Effector CD8-positive, alpha-beta T cell (primary cell): ENCODE results near the gene RCOR2.

Experiments
- DNase-seq: peaks from one replicate; lab custom pipeline; 2025; lab: John Stamatoyannopoulos, UW

The RCOR2 gene

DNA sequence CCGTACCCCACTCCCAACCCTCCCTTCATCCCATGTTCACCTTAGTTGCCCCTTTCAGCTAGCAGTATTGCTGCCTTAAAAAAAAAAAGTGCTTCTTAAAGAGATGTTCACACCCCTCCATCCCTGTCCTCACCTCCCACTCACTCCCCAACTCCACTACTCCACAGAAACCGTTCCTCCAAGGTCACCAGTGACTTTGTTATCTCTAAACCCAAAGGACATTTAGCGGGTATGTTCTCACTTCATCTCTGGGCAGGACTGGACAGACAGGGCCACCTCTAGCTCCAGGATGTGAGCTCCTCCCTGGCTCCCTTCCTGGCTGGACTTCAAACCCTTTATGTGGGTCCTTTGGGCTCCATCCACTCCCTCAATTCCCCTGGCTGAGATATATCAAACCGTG is 6.4 kb upstream of the RCOR2 start:
- no peak for DNase-seq

GRCh38 chr11:63922673-63923192 is 5.8 kb upstream of the RCOR2 start:
- no peak for DNase-seq

DNA sequence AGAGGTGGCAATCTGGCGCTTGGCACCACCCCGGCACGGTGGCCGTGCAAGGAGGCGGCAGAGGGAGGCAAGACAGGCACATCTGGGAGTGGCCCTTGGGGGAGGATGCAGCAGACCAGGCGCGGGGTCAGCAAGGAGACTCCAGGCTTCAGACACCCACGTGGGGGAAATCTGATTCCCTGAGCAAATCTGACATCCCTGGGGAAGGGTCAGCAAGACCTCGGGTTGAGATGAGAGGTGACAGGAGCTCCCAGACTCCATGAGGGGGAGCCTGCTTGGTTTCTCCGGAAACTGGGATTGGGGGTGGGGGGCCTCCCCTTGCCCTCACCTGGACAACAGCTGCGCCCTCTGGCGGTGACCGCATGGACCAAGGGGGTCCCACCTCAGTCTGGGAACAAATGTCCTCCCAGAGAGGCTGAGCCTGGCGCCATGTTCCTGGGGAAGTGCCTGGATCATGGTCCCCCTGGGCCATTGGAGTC is 4.0 kb upstream of the RCOR2 start:
- DNase-seq: peak; percentile 24

DNA sequence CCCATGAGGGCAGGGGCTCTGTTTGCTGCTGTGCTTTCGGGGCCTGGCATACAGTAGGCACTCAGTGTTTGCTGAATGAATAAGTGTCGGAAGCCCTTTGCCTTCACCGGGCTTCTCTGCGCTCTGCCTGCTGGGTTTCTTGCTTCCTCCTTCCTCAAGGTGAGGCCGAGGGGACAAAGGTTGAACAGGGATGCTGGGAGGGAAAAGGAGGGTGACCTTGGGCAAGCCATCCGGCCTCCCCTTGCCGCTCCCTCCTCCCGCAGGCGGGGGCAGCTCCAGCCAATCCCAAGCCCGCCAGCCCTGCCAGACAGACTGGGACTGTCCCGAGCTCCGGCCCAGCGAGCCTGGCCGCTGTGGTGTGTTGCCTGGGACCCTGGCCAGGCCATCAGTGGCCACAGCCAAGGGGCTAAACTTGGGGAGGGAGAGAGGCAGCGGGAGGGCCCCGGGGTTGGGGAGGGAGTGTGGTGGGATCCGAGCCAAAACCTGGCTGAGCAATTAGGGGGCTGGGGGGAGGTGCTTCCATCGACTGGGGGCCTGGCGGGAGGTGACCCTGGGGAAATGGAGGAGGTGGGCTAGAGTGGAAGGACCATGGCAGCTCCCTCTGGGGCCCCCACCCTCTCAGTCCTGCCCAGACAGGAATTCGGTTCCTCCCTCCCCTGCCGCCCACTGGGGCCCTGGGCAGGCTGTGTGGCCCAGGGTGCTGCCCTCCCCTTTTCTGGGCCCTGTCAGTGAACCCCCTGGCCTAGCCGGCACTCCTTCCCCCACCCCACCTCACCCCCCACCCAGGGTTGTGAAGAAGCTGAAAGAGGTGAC is 3.4 kb upstream of the RCOR2 start:
- no peak for DNase-seq

GRCh38 chr11:63919267-63920125 is 2.5 kb upstream of the RCOR2 start:
- DNase-seq: no peak

GRCh38 chr11:63918507-63919191 is 1.7 kb upstream of the RCOR2 start:
- no peak for DNase-seq

- DNase-seq: no peak
These were observed 935 bp upstream of the RCOR2 start for GRCh38 chr11:63917692-63918506.

GRCh38 chr11:63915961-63916836 is 765 bp downstream of the RCOR2 start:
- DNase-seq: peak; percentile 7

DNA sequence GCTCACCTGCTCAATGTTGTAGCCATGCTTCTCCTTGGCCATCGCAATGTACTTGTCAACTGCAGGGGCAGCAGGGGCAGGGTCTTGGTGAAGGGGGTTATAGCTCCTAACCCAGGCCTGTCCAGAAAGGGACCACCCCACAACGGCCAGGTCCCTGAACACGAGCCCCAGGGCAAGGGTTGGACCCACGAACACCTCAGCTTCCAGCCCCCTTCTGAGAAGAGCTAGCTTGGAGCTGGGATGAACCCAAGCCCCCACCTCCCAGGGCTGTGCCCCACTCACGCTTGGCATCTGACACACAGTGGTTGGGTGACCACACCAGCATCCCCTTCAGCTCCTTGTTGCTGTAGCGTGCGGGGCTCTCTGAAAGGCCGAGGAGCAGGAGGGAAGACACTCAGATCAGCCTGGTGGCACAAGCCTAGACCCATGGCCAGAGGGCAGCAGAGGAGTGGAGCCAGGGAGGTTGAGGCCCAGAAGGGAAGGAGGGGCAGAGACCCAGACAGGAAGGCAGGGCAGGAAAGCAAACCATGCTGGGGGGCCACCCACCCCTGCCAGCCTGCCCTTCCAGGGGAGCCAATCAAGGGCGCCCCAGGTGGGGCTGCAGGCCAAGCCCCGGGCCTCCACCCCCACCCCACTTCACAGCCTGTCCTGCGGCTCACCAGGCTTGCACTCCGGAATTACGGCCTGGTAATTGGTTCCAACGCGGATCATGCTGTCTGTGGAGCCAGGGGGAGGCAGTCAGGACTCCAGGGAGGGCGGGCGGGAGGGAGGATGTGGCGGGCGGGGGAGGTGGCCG is 1.9 kb downstream of the RCOR2 start:
- no peak for DNase-seq

GRCh38 chr11:63913866-63914830 is 2.8 kb downstream of the RCOR2 start:
- DNase-seq: no peak

GRCh38 chr11:63912678-63913077 is 4.3 kb downstream of the RCOR2 start:
- DNase-seq: no peak

DNA sequence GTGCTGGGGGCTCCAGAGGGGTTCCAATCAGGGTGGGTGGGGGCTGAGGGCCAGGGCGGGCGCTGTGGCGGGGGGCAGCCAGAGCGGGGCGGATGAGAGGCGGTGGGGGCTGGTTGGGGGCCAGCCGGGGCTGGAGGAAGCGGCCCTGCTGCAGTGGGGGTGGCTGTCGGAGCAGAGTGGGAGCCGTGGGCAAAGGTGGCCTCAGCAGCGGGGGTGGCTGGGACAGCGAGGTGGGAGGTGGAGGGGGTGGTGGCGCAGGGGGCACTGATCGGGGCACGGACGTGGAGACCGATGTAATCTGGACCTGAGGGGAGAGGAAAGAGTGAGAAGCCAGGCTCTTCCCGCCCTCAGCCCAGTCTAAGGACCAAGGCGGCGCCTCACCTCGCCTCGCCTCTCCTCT is 5.1 kb downstream of the RCOR2 start:
- no peak for DNase-seq

DNA sequence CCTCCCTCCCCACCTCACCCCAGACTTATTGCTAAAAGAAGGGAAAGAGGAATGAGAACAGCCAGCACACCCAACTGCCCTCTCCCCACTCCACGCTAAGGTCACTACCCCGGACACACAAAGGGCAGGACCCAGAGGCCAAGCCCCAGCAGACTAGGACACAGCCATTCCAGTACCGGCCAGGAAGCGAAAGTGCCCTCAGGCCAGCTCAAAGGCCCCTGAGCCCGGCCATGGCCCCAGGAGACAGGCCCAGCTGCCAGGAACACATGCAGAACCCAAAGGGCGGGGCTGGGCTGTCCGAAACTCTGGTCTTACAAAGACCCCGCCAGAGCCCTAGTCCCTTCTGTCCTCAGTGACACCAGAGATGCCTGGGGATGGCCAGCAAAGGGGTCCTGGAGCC is 5.5 kb downstream of the RCOR2 start:
- no peak for DNase-seq

GRCh38 chr11:63910675-63911074 is 6.3 kb downstream of the RCOR2 start:
- DNase-seq: no peak

- DNase-seq: no peak
These were observed 7.1 kb downstream of the RCOR2 start for GRCh38 chr11:63909591-63910506.

GRCh38 chr11:63908631-63909401 is 8.1 kb downstream of the RCOR2 start:
- no peak for DNase-seq
